DND-41 (cell line): ENCODE data around the gene LYPD1.

Experiments
- ATAC-seq: fragments of 200-7000 bp; cut with Tn5 transposase; 3 replicates; pipeline ENCODE4 v1.9.1; 2021; ENCODE audit warnings: low read depth; ENCODE audit not compliant: insufficient read depth
- DNase-seq: peaks from one replicate; pipeline ENCODE4 v3.0.0-alpha.2; 2020
- H2AFZ ChIP-seq: 2 replicates; pipeline ENCODE4 v1.6.0; 2012; ENCODE audit warnings: low read depth, low read length
- H3K27ac ChIP-seq: 2 replicates; pipeline ENCODE4 v1.5.1; 2012; ENCODE audit warnings: low read length, inconsistent platforms
- H3K27me3 ChIP-seq: fragments of 200-600 bp; sonication (generic); 2 replicates; pipeline ENCODE4 v1.6.0; 2012; ENCODE audit warnings: low read length, mild to moderate bottlenecking, inconsistent platforms; ENCODE audit not compliant: insufficient read depth, poor library complexity
- H3K36me3 ChIP-seq: 2 replicates; pipeline ENCODE4 v1.5.1; 2012; ENCODE audit warnings: low read length, inconsistent platforms; ENCODE audit not compliant: insufficient read depth
- H3K4me1 ChIP-seq: 2 replicates; pipeline ENCODE4 v1.5.1; 2012; ENCODE audit warnings: mild to moderate bottlenecking, low read length; ENCODE audit not compliant: insufficient read depth
- H3K4me2 ChIP-seq: 2 replicates; pipeline ENCODE4 v1.6.0; 2012; ENCODE audit warnings: mild to moderate bottlenecking, moderate library complexity, low read length, inconsistent platforms; ENCODE audit not compliant: insufficient read depth
- H3K4me3 ChIP-seq, 2 experiments: fragments of 200-600 bp in 1 of 2; shearing (Covaris generic) in 1 of 2; 2 replicates each; pipeline ENCODE4 v1.5.1; 2012 to 2016; ENCODE audit warnings: inconsistent platforms in 2 of 2, low read length in 2 of 2, mild to moderate bottlenecking in 2 of 2, low read depth in 1 of 2, moderate library complexity in 1 of 2
- H3K79me2 ChIP-seq: 2 replicates; pipeline ENCODE4 v1.6.0; 2012; ENCODE audit warnings: low read length, inconsistent platforms; ENCODE audit not compliant: insufficient read depth
- H3K9ac ChIP-seq: 2 replicates; pipeline ENCODE4 v1.6.0; 2012; ENCODE audit warnings: low read depth, mild to moderate bottlenecking, inconsistent platforms, low read length, moderate library complexity
- H3K9me3 ChIP-seq: 2 replicates; pipeline ENCODE4 v1.5.1; 2012; ENCODE audit warnings: low read length, moderate library complexity, mild to moderate bottlenecking, inconsistent platforms; ENCODE audit not compliant: insufficient read depth, severe bottlenecking
- H4K20me1 ChIP-seq: 2 replicates; pipeline ENCODE4 v1.6.0; 2012; ENCODE audit warnings: low read length; ENCODE audit not compliant: insufficient read depth
- CTCF ChIP-seq: IDR thresholded peaks from 2 replicates; pipeline ENCODE4 v1.5.1; 2012; ENCODE audit warnings: borderline replicate concordance, low read length, moderate library complexity, mild to moderate bottlenecking; ENCODE audit not compliant: poor library complexity, severe bottlenecking; ENCODE audit errors: extremely low read depth
- EZH2 ChIP-seq: IDR thresholded peaks from 3 replicates; pipeline ENCODE4 v1.6.1; 2012; ENCODE audit warnings: borderline replicate concordance, low read depth, mild to moderate bottlenecking, moderate library complexity, low read length, inconsistent platforms; ENCODE audit not compliant: severe bottlenecking

LYPD1 gene

GRCh38 chr2:132654968-132655367, 15.0 kb downstream of the LYPD1 start:
- Histone ChIP-seq H3K9me3 (no peaks in the 10 kb centered on the region), H3K36me3 (no peaks in the 10 kb centered on the region), H2AFZ (no peak overlapping the region), H3K79me2 (no peaks in the 10 kb centered on the region), H3K27ac (no peak overlapping the region), H3K4me3 (no peak overlapping the region), H3K27me3 (no peaks in the 10 kb centered on the region), H3K4me1 (no peaks in the 10 kb centered on the region), H3K4me2 (no peak overlapping the region), H3K9ac (no peak overlapping the region), H4K20me1 (no peaks in the 10 kb centered on the region)
- DNase-seq = no peak
- TF ChIP-seq CTCF (no peak), EZH2 (no peak)
- ATAC-seq = no peak

GRCh38 chr2:132654335-132654734, 15.7 kb downstream of the LYPD1 start:
- H3K27me3 ChIP-seq = no peaks in the 10 kb centered on the region
- H3K4me2 ChIP-seq = no peak overlapping the region
- ATAC-seq (no peak), DNase-seq (no peak)
- H3K9ac ChIP-seq = no peak overlapping the region
- TF ChIP-seq EZH2 = no peak
- no peaks in the 10 kb centered on the region for H4K20me1 ChIP-seq
- no peak overlapping the region for H2AFZ ChIP-seq
- H3K4me1 ChIP-seq = no peaks in the 10 kb centered on the region
- no peak overlapping the region for H3K4me3 ChIP-seq
- H3K27ac ChIP-seq = no peak overlapping the region
- no peaks in the 10 kb centered on the region for H3K9me3 ChIP-seq
- no peaks in the 10 kb centered on the region for H3K79me2 ChIP-seq
- no peaks in the 10 kb centered on the region for H3K36me3 ChIP-seq

DNA sequence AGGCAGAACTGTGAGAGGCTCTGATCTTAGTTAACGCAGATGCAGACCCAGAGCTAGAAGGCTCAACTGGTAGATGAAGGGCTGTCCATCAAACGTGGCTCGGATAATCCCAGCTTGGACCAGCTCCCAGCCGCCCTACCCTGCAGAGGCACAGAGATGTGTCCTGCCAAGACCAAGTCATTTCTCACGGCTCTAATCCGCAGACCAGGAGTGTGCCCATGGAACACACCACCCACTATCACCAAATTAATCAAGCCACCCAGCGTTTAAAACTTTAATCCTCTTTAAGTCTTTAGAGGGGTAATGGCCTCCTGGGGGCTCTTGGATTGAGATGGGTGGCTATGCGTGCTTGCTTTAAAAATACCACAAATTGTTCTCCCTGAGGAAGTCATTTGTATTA, 17.5 kb downstream of the LYPD1 start:
- no peak for ATAC-seq
- no peak overlapping the region for H3K27ac ChIP-seq

More for the DNA sequence above, 17.5 kb downstream of the LYPD1 start:
- TF ChIP-seq CTCF = no peak
- no peak for TF ChIP-seq EZH2
- Histone ChIP-seq H4K20me1 (no peaks in the 10 kb centered on the region), H3K36me3 (no peaks in the 10 kb centered on the region), H3K4me3 (no peak overlapping the region), H3K79me2 (no peaks in the 10 kb centered on the region), H3K9me3 (no peaks in the 10 kb centered on the region), H2AFZ (no peak overlapping the region), H3K9ac (no peak overlapping the region), H3K4me1 (no peaks in the 10 kb centered on the region), H3K4me2 (no peak overlapping the region), H3K27me3 (no peaks in the 10 kb centered on the region)
- DNase-seq = no peak
